GM12892 (cell line): ENCODE data around the gene ZNF746.

Experiments used
- POLR2A ChIP-seq: IDR thresholded peaks from 2 replicates; pipeline ENCODE4 v1.6.1; 2011; ENCODE audit warnings: low read depth, low read length, control low read depth
- POLR2AphosphoS5 ChIP-seq: IDR thresholded peaks from 2 replicates; pipeline ENCODE4 v1.6.1; 2011; ENCODE audit warnings: low read depth, low read length, control low read depth

- TF ChIP-seq POLR2A (no peak), POLR2AphosphoS5 (no peak)
These were observed 12.2 kb upstream of the ZNF746 start for GRCh38 chr7:149509774-149510173.
